Bone marrow (tissue), 2 donors: ENCODE results near the gene UBL4A.

Experiments used
- DNase-seq, 2 donors: peaks; one replicate each; lab custom pipeline; 2025; lab: John Stamatoyannopoulos, UW

Gene UBL4A

DNA sequence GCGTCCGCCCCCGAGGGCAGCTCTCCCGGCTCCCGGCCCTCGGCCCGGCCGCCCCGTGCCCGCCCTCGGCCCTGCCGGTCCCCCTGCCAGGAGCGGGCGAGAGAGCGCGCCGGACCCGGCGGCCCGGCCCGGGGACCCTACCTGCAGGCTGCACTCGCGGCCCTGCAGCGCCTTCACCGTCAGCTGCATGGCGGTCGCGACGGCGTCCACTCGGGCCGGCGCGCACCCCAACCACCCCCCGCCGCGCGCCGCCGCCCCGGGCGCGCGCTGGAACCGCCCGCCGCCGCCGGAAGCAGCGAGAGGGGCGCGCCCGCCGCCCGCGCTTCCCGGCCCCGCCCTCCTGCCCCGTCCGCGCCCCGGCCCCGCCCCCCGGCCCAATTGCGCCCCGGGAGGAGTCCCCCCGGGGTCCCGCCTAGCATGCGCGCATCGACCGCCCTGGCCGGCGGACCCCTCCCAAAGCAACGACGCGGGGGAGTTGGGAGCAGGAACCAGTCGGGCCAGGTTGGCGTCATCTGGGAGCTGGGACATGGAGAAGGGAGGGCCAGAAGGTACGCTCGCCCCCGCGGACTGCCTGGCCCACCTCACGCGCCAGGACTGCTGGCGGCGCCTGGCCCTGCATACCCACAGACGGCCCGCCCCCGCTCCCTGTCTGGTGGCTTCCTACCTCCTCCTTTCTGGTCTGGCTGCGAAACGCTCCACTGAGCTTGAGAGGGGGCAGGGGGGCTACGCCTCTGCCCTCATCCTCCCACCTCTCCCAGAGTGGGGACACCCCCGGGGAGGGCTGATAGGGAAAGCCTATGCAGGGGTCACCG lies at the start of gene UBL4A:
Gene UBL4A, minus strand, starts transcription at position 220 of the 812 bp plus-strand sequence. Its CDS starts 31 bp downstream, at position 189.
- peak in 1 of 2 donors; percentile 10 for DNase-seq

GRCh38 chrX:154535892-154536291 lies 49.5 kb upstream of the UBL4A start:
- DNase-seq: no peak

DNA sequence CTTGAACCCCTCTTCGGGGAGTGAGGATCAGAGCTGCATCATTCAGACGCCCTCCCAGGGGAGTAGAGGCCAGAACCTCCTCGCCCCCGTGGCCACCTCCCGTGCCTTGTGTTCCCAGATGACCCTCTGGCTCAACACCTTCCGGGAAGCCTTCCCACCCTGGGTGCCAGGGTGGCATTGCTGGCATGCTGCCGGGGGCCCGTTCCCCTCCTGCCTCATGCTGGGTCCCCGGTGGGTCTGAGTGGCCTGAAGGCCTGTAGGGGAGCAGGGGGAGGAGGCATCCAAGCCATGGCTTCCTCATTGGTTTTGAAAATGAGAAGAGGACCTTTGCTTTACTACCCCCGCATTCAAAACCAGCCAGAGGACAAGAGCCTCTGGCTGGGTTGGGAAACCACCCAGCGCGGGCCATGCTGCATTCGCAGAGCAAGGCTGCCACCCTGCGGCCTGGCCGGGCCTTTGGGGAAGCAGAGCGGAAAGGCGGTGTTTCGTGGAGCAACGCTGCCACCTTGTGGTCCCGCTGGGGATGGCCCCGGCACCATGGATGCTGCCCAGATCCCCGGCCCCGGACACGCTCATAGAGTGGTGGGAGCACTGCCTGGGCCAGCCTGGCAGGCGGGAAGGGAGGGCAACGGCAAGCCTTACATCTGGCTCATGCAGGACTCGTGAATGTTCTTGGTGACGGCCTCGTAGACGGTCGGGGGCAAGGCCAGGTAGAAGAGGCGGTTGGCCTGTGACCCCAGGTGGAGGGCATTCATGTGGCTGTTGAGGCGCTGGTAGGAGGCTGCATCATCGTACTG lies 48.3 kb upstream of the UBL4A start:
- peak; percentile 41 to 54 for DNase-seq

GRCh38 chrX:154532690-154533089 lies 46.3 kb upstream of the UBL4A start:
- DNase-seq: no peak

DNA sequence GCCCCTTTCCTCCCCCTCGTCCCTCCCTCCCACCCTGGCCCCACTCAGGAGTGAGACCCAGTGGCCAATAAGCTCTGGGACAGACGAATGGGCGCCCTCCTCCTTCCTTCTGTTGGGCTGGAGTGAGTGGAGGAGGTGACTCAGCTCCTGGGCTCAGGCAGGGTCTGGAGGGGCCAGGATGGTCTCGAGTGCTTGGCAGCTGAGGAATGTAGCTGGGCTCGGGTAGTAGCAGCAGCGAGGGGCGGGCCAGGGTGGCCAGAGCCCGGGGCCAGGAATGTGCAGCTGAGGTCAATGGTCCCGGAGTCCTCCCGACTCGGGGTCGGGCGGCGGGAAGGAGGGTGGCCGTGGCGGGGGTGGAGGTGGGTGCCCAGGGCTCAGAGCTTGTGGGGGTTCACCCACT lies 45.2 kb upstream of the UBL4A start:
- DNase-seq: no peak

DNA sequence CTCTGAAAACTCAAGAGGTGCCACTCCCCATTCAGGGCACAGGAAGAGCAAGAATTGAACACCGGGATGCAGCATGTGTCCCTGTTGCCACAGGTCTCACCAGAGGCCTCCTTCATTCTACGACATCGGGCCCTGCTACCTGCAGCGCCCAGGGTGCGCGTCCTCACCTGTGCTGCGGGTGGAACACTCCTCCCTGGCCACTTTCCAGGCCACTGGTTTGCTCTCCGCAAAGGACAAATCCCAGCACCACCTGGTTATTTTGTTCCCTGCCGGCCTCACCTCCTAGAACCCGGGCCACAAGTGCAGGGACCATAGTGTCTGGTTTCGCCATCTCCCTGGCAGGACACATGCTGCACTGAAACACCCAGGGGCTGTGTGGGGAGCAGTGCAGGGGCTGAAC lies 43.9 kb upstream of the UBL4A start:
- DNase-seq: no peak

DNA sequence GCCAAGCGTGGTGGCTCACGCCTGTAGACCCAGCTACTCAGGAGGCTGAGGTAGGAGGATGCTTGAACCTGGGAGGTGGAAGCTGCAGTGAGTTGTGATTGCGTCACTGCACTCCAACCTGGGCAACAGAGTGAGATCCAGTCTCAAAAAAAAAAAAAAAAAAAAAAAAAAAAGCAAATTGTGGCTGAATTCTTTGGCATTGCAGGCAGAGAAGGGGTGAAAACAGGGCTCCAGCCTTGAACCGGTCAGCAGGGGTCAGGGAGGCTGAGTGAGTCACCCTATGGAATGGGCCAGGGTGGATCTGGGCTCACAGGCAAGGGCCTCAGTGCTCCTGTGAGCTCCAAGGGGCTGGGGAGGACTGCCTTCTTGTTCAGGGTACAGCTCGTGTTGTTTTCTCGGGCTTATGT lies 42.8 kb upstream of the UBL4A start:
- no peak for DNase-seq

- DNase-seq: peak; percentile 21 to 49
Measured at GRCh38 chrX:154526901-154527675, 40.7 kb upstream of the UBL4A start.

GRCh38 chrX:154525606-154526490 lies 39.4 kb upstream of the UBL4A start:
- no peak for DNase-seq

- no peak for DNase-seq
Measured at GRCh38 chrX:154519389-154519788, 33.0 kb upstream of the UBL4A start.

DNA sequence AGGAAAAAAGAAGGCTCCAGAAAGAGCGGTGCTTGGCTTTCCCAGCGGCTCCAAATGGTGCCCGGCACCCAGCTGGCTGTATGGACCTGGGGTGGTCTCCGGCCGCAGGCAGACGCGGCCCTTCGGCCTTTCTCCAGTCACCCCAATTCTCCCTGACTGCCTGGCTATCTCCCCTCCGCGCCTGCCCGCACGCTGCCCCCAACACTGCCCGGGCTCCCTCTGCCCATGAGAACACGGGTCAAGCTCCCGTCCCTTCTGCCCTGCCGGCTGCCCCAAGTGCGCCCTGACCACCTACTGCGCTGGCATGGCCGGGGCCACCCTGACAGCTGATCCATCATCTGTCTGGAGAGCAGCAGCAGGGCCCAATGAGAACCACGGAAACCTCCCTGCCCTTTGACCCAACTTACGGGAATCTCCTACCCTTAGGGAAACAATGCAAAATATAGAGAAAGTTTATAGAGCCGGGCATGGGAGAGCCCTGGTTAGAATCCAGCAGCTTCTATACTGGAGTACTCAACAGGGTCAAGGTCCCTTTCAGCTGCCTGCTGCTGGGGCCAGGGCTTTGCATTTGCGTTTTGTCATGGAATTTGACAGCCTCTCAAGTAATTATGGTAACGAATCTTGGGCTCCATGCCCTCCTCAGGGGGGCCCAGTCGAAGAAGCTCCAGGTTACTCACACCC lies 30.8 kb upstream of the UBL4A start:
- no peak for DNase-seq

GRCh38 chrX:154516656-154517100 lies 30.3 kb upstream of the UBL4A start:
- DNase-seq: no peak

GRCh38 chrX:154515966-154516655 lies 29.7 kb upstream of the UBL4A start, which contains the start of gene FAM3A:
FAM3A (minus strand) TSS chrX:154516232; CDS start chrX:154515772, 460 bp downstream.
- peak; percentile 39 to 66 for DNase-seq

DNA sequence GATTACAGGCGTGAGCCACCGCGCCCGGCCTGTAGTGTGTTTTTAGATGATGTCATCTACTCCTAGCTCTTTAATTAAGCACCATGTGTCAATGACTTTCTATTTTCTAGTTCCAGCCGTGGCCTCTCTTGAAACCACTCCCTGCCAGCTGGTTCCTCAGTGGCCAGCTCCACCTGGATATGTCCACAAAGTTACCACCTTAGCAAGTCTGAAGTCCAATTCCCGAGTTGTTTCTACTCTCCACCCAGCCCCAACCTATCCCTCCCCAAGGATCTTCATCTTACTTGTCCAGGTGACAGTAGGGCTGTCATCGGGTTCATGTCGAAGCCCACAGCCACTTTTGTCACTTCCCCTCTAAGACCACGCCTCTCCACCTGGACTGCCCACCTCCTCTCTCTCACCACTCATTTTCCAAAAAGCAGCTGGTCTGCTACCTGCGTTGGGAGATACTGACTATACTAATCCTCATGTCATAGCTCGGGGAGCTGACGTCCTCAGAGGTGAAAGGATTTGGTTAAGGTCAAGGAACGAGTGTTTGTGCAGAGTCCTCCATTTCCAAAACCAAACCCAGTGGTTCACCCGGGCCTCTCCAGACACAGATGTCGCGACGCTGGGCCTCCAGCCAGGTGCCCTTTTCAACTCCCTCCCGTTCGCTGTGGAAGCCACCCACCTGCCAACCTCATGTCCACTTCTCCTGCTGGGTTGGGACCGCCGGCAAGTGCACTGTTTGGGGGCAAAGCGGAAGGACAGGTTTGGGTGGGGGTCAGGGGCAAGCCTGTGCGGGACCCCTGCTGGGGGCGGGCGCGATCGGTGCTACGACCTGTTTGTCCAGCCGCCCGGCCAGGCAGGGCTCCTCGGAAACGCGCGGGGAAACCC lies 28.9 kb upstream of the UBL4A start:
- DNase-seq: no peak

- DNase-seq: no peak
Measured at GRCh38 chrX:154513716-154514115, 27.3 kb upstream of the UBL4A start.

GRCh38 chrX:154512879-154513553 lies 26.6 kb upstream of the UBL4A start:
- DNase-seq: no peak

- no peak for DNase-seq
Measured at GRCh38 chrX:154511761-154512160, 25.3 kb upstream of the UBL4A start.

DNA sequence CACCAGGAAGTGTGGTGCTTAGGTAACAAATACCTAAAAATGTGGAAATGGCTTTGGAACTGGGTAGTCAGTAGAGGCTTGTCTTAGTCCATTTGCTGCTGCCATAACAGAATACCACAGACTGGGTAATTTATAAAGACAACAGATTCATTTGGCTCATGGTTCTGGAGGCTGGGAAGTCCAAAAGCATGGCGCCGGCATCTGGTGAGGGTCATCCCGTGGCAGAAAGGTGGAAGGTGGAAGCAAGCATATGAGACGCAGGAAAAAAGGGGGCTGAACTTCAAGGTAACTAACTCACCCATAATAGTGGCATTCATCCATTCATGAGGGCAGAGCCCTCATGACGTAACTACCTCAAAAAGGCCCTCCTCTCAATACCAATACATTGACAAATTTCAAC lies 23.0 kb upstream of the UBL4A start:
- no peak for DNase-seq
